GM12864 (cell line): ENCODE results near the gene SLC25A20.
A peak's percentile ranks its signal among the peaks of the same experiment; 100 is the strongest.
"Not testable (repeated sequence)": the region's sequence is repeated elsewhere in the genome, so short reads cannot be mapped to it uniquely, and the experiment has no call there.

Experiments
- DNase-seq: peaks from one replicate; pipeline ENCODE4 v3.0.0-alpha.2; 2011; ENCODE audit warnings: low read depth
- H3K4me3 ChIP-seq: 2 replicates; pipeline ENCODE4 v1.5.1; 2011; ENCODE audit warnings: mild to moderate bottlenecking, low read depth, low read length, control low read depth
- TF ChIP-seq, protein P1 (sequence below): IDR thresholded peaks from 2 replicates; pipeline ENCODE4 v1.5.1; 2011; ENCODE audit warnings: low read depth, mild to moderate bottlenecking, moderate library complexity, low read length, control low read depth, inconsistent platforms; ENCODE audit errors: missing control alignments

Gene SLC25A20

DNA sequence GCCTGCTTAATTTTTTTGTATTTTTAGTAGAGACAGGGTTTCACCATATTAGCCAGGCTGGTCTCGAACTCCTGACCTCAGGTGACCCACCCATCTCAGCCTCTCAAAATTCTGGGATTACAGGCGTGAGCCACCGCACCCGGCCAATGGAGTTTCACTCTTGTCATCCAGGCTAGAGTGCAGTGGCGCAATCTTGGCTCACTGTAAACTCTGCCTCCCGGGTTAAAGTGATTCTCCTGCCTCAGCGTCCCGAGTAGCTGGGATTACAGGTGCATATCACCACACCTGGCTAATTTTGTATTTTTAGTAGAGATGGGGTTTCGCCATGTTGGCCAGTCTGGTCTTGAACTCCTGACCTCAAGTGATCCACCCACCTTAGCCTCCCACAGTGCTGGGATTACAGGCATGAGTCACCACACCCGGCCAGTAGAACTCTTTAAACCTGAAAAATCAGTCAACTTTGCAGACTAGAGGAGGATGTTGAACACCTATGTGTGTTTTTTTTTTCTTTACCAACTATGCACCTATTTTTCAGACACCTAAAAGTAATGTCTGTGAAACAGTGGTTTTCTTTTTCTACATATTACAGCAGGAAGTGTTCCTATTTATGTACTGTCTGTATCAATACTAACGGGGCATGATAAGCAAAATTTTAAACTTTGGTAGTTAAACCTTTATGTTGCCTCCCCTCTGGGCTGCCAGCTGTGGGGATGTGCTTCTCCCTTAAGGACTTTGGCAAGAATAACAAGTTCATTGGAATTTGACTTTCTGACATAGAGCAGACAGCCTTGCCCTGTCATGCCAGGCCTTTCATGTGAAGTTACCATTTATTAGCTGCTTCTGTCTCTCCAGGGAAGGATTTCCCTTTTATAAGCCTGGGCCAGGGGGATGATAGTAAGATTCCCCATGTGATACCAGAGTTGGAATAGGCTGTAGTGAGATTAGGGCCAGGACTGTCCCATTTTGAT lies 28.0 kb upstream of the SLC25A20 start:
- no peak overlapping the region for H3K4me3 ChIP-seq
- no peak for DNase-seq
- TF ChIP-seq, protein P1, sequence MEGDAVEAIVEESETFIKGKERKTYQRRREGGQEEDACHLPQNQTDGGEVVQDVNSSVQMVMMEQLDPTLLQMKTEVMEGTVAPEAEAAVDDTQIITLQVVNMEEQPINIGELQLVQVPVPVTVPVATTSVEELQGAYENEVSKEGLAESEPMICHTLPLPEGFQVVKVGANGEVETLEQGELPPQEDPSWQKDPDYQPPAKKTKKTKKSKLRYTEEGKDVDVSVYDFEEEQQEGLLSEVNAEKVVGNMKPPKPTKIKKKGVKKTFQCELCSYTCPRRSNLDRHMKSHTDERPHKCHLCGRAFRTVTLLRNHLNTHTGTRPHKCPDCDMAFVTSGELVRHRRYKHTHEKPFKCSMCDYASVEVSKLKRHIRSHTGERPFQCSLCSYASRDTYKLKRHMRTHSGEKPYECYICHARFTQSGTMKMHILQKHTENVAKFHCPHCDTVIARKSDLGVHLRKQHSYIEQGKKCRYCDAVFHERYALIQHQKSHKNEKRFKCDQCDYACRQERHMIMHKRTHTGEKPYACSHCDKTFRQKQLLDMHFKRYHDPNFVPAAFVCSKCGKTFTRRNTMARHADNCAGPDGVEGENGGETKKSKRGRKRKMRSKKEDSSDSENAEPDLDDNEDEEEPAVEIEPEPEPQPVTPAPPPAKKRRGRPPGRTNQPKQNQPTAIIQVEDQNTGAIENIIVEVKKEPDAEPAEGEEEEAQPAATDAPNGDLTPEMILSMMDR: no peak

DNA sequence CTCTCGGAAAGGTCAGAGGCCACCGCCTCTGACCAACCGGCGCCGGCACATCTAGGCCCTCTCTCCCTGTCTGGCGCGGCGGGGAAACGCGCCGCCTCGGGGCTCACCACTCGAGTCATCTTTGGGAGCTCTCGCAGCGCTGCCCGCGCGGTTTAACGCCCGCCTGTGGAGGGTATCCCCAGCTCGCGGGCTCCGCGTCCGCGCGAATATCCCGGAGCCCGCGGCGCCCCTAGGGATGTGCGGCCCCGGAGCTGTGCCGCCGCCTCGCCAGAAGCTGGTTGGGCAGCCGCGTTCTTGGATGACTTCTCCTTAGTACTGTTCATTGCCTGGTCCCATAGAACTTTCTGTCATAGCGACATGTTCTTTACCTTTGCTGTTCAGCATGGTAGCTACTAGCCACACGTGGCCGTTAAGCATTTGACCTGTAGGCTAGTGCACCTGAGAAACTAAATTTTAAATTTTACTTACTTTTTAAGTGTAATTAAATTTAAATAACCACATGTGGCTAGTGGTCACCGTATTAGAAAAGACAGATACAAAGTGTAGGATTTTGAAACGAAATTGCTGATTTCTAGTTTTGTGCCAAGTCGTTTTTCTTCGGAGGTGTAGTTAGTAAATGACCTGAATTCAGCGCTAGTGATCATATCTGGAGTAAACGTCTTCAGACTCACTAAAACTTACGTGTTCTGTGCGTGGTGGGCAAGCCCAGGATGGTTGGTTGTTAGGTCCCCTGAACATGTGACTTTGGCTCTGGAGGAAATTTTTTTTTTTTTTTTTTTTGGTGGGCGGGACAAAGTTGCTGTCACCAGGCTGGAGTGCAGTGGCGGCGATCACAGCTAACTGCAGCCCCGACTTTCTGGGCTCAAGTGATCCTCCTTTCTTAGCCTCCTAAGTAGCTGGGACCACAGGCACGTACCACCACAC lies 20.8 kb upstream of the SLC25A20 start:
- peak overlapping the region; percentile 89 for H3K4me3 ChIP-seq
- TF ChIP-seq, protein P1: no peak
- peak; percentile 57 for DNase-seq

DNA sequence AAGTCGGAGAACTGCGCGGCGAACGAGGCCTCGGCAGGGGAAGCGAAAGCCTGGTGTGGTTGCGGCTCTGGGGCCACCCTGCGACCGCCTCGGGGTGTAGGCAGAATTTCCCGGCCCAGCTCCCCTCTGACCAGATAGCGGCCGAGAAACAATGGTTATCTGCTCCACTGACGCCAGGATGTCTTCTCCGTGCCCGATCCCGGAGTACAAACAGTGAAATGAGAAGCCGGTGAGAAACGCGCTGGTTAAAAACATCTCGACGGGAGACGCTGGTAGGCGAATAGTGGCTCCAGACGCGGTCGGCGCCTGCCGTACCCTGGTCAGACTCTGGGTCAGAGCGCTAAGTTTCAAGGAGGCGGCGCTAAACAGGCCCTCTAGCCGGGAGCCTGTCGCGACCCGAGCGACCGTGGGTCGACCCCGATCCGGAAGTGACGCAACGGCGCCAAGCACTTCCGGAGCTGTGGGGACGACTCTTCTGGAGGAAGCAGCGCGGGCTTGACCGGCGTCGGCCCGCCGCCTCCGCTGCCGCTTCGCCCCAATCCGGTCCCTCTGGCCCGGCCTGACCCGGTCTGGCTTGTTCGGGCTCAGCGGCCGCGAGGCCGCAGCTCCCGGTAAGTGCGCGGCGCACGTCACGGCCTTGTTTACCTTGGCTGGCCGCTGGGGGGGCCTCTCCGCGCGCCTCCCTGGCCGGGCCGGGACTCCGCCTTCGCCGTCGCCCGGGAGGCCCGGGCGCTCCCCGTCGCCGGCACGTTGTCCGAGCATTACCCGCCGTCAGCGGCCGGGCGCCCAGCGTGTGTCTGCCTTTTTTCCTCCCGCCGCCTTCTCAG lies 19.9 kb upstream of the SLC25A20 start, which contains the start of gene ARIH2:
TSS of gene ARIH2 (plus strand) at position 455 of the 827 bp plus-strand sequence. CDS start 8,717 bp downstream, outside the sequence.
- H3K4me3 ChIP-seq: peak within 1 kb of the TSS; percentile 89
- TF ChIP-seq, protein P1: peak; percentile 32
- peak; percentile 89 for DNase-seq

DNA sequence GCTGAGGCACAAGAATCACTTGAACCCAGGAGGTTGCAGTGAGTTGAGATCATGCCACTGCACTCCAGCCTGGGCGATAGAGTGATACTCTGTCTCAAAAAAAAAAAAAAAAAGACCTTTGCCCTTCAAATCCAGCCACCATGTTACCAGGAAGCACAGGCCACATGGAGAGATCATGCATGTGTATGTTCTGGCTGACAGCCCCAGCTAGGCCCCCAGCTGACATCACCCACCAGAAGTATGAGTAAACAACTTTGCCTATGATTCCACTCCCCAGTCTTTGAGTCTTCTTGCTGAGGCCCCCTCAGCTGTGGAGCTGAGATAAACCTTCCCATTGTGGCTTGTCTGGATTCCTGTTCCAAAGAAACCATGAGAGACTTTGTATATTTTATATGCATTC lies 16.6 kb upstream of the SLC25A20 start:
- TF ChIP-seq, protein P1: no peak
- H3K4me3 ChIP-seq: no peak overlapping the region
- no peak for DNase-seq

DNA sequence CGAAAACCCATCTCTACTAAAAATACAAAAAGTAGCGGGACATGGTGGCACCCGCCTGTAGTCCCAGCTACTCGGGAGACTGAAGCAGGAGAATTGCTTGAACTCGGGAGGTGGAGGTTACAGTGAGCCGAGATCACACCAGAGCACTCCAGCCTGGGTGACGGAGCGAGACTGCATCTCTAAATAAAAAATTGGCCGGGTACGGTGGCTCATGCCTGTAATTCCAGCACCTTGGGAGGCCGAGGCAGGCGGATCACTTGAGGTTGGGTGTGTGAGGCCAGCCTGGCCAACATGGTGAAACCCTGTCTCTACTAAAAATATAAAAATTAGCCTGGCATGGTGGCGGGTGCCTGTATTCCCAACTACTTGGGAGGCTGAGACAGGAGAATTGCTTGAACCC lies 8.3 kb upstream of the SLC25A20 start:
- DNase-seq, H3K4me3 ChIP-seq: not testable (repeated sequence)

DNA sequence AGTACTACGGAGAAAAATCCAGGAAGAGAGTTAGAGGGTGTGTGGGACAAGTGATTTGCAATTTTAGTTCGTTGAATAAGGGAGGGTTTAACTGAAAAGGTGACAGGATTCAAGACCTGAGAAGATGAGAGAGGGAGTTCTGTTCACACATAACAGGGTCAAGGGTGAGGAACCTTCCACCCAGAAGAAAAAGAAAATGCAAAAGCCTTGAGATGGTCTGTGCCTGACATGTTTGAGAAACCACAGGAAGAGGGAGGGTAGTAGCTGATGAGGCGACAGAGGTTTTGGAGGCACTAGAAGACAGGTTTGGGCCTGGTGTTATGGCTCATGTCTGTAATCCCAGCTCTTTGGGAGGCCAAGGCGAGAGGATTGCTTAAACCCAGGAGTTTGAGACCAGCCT lies 591 bp upstream of the SLC25A20 start:
- TF ChIP-seq, protein P1: no peak
- peak overlapping the region; percentile 84; the same call in 1 of the 2 replicates for H3K4me3 ChIP-seq
- no peak for DNase-seq
